WERI-Rb-1 (cell line): ENCODE data around the gene EGFR.

ENCODE experiments used
- DNase-seq: peaks from one replicate; pipeline ENCODE4 v3.0.0-alpha.2; 2020
- H3K27ac ChIP-seq: fragments of 250-450 bp; sonication (Bioruptor Pico); 2 replicates; pipeline ENCODE4 v1.5.1; 2020; ENCODE audit warnings: mild to moderate bottlenecking, moderate library complexity
- H3K27me3 ChIP-seq: fragments of 250-450 bp; sonication (Bioruptor Pico); 2 replicates; pipeline ENCODE4 v1.5.1; 2021; ENCODE audit warnings: mild to moderate bottlenecking, low read depth, moderate library complexity; ENCODE audit not compliant: insufficient read depth, severe bottlenecking
- H3K36me3 ChIP-seq: fragments of 250-450 bp; sonication (Bioruptor Pico); 2 replicates; pipeline ENCODE4 v1.5.1; 2020; ENCODE audit warnings: mild to moderate bottlenecking, moderate library complexity
- H3K4me3 ChIP-seq: 2 replicates; pipeline ENCODE4 v1.5.1; 2011; ENCODE audit warnings: low read depth, mild to moderate bottlenecking, control low read depth, low read length
- H3K9me3 ChIP-seq: fragments of 250-450 bp; sonication (Bioruptor Pico); 2 replicates; pipeline ENCODE4 v1.5.1; 2021; ENCODE audit warnings: mild to moderate bottlenecking, moderate library complexity; ENCODE audit not compliant: severe bottlenecking
- TF ChIP-seq, protein P1 (sequence below): IDR thresholded peaks from 2 replicates; pipeline ENCODE4 v1.5.1; 2011; ENCODE audit warnings: low read depth, mild to moderate bottlenecking, control low read depth, inconsistent platforms, low read length

Gene EGFR

DNA sequence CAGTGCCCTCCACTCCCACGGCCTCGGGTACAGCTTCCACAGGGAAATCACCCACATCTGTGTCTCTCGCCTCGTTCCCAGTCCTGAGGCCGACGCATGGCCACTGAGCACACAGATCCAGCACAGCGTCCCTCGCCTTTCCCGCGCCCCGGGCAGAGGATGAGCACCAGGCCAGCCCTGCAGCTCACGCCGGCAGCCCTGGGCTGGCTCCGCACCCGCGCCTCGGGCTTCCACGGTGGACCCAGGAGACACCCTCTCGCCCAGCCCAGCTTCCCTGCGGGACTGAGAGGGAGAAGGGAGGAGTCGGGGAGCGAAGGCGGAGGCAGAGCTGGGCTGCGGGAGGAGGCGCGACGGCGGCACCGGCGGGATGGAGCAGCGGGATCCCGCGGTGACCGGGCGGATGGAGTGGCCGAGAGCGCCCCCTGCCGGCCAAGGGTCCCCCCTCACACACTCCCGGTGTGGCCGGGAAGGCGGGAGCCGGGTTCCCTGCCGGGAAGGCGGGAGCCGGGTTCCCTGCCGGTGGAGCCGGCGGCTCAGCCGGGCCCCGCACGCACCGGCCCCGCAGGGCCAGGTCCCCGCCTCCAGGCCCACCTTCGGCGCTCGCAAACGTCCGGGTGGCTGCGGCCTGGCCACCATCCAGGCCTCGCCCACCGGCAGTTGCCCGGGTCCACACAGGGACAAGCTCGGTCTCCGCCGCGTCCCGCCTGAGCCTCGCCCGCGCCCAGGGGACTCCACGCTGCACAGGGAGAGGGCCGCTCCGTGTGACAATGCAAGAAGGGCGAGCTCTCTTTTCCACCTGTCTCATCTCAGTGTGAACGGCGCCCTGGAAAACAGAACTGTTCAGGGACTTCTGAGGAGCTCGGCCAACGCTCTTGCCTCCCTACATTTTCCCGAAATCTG is 236.0 kb downstream of the EGFR start:
- TF ChIP-seq, protein P1, sequence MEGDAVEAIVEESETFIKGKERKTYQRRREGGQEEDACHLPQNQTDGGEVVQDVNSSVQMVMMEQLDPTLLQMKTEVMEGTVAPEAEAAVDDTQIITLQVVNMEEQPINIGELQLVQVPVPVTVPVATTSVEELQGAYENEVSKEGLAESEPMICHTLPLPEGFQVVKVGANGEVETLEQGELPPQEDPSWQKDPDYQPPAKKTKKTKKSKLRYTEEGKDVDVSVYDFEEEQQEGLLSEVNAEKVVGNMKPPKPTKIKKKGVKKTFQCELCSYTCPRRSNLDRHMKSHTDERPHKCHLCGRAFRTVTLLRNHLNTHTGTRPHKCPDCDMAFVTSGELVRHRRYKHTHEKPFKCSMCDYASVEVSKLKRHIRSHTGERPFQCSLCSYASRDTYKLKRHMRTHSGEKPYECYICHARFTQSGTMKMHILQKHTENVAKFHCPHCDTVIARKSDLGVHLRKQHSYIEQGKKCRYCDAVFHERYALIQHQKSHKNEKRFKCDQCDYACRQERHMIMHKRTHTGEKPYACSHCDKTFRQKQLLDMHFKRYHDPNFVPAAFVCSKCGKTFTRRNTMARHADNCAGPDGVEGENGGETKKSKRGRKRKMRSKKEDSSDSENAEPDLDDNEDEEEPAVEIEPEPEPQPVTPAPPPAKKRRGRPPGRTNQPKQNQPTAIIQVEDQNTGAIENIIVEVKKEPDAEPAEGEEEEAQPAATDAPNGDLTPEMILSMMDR = peak; percentile 89
- H3K36me3 ChIP-seq = no peaks in the 10 kb centered on the region
- peak overlapping the region; percentile 79 for H3K4me3 ChIP-seq
- peak overlapping the region; percentile 56 for H3K27ac ChIP-seq
- peak; percentile 88 for DNase-seq
- peaks cover 17% of the 10 kb centered on the region for H3K27me3 ChIP-seq
- no peaks in the 10 kb centered on the region for H3K9me3 ChIP-seq

DNA sequence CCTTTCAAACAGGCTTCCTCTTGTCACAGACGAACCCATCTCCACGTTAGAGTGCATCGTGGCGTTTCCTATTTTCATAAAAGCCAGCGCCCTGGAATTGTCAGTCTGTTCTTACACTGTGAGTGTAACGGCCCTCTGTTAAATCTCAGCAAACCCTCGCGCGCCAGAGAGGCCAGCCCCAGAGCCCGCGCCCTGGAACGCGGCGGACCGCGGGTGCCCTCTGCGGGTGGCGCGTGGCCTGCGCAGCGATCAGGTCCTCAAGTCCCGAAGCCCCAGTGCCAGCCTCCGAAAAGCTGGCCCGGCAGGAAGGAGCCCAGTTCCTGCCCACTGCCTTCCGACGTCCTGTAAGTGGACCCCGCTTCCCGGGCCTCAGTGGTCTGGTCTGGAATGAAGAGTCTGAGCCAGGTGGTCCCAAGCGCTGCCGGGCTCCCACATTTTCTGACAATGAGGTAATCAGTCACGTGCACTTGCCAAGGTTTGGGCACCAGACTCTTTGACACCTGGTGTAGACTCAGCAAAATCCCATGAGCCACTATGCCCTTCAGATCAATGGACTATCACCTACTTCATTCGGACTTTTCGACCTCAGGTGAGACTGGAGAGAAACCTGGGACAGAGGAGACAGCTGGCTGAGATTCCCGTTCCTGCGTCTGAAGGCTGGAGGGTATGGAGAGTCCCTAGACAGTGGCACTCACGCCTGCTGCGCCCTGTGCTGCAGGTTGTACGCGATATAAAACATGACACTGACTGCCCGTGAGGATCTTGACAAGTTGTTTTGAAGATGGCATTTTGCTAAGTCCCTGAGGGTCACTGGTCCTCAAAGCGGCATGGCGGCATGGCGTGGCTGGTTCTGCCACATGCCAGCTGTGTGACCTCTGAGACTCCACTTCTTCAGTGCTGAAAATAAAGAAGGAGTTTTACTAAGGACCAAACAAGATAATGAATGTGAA is 237.0 kb downstream of the EGFR start:
- DNase-seq = peak; percentile 79

DNA sequence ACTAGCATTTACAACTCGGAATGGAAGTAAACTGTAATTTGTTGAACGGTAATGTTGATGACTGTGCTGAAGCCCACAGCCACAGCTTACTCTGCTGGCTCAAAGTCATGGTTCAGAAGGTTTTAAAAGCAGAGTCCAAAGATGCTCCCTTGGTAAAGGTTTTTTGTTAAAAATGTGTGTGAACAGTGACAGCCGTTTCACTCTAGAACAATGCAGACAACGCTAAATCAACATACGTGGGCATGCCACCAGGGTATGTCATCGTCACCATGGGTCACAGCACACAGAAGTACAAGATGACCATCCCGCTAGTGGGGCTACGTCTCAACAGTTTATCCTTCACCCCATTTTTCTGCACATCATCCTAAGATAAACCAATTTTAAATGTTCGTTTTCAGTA is 239.8 kb downstream of the EGFR start:
- no peak overlapping the region for H3K4me3 ChIP-seq
- no peaks in the 10 kb centered on the region for H3K9me3 ChIP-seq
- H3K27ac ChIP-seq = no peak overlapping the region
- H3K36me3 ChIP-seq = no peaks in the 10 kb centered on the region
- DNase-seq = no peak
- TF ChIP-seq, protein P1 = no peak
- H3K27me3 ChIP-seq = peaks cover 15% of the 10 kb centered on the region

More for the DNA sequence above, 237.0 kb downstream of the EGFR start:
- Histone ChIP-seq H3K27me3 (peaks cover 17% of the 10 kb centered on the region), H3K27ac (peak overlapping the region; percentile 56), H3K4me3 (peak overlapping the region; percentile 79), H3K36me3 (no peaks in the 10 kb centered on the region), H3K9me3 (no peaks in the 10 kb centered on the region)
- TF ChIP-seq, protein P1 = peak; percentile 94

DNA sequence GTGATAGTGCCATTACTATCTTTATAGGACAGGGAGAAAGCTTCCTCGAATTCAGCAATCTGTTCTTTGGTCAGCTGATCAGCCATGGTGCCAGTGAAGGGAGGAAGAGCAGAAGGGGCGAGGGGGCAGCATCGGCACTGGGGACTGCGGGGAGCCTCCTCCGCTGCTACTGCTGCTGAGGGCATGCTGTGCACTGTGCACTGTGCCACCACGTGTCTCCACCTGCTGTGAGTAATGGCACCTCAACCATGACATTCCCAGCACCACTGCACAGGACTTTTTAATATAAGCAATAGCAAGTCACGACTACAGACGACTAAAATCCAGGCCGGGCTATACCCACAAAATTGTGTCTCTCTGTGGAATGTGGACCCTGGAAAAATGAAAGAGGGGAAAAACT is 241.4 kb downstream of the EGFR start:
- H3K4me3 ChIP-seq = no peak overlapping the region
- H3K9me3 ChIP-seq = no peaks in the 10 kb centered on the region
- TF ChIP-seq, protein P1 = no peak
- no peak for DNase-seq
- peaks cover 8% of the 10 kb centered on the region for H3K27me3 ChIP-seq
- H3K36me3 ChIP-seq = no peaks in the 10 kb centered on the region
- no peak overlapping the region for H3K27ac ChIP-seq

DNA sequence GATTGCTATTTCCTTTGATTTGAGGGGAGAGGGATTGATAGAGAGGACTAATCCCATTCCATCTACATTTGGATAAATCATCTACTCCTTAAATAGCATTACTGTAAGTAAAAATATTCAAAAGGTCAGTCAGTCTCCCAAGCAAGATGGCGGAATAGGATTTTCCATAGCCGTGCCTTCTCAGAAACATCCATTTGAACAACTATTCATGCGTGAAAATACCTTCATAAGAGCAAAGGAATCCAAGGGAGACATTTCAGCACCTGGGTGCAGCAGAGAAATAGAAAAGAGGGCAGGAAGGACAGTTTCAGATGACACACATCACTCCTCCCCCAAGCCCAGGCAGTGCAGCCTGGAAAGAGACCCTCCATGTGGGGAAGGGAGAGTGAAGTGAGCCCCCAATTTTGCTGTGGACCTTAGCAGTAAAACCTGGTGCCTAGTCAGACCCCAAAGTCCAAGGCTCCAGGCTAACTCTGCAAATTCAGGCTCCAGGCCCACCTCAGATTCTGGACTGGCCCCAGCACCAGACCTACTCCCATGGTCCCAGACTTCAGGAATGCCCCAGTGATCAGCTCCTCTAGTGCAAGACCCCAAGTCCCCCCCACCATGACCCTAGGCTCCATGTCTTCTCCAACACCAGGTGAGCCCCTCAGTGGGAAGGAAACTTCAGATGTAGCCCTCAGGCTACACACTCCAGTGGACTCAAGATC is 242.0 kb downstream of the EGFR start:
- H3K4me3 ChIP-seq = no peak overlapping the region
- peaks cover 6% of the 10 kb centered on the region for H3K27me3 ChIP-seq
- TF ChIP-seq, protein P1 = no peak
- DNase-seq = no peak
- H3K36me3 ChIP-seq = no peaks in the 10 kb centered on the region
- no peak overlapping the region for H3K27ac ChIP-seq
- no peaks in the 10 kb centered on the region for H3K9me3 ChIP-seq
